ENCODE data around the gene ELAVL4.

ELAVL4 gene

DNA sequence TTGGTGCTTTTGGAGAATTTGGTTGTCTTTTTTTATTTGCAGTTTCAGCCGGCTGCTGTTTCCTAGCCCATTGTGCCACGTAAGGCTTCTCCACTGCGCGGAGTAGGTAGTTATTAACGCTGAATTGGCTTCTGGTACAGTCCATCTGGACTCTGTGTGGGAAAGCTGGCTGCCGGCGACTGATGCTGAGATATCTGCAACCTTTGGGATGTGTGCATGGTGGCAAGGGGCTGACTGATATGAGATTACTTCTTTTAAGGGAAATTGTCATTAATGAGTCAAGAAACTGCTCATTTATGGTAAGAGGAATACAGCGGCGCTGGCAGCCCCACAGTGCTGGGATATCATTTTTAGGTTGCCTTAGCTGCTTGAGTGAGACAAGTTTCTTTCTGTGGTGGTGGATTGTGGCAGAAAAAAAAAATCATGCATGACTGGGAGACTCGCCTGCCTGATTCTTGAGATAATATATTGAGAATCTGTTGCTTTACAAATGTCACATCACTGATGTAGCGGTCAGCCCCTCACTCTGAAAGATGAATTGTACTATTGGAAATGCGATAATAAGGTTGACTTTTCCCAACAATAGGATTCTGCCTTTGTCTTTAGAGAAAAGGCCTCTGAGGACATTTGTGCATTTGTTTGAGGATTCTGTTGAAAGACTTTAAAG, 2.5 kb upstream of the ELAVL4 start:
- Histone ChIP-seq H3K9me3 (ENCODE audit: insufficient read depth, low read depth, low read length) (no peaks in the 10 kb centered on the region), H3K9me2 (replicated peaks; ENCODE audit: low read depth, low read length) (no peaks in the 10 kb centered on the region), H4K20me1 (ENCODE audit: insufficient read depth, low read length, poor library complexity, severe bottlenecking) (no peaks in the 10 kb centered on the region), H3K9ac (ENCODE audit: low read depth, low read length, poor library complexity, severe bottlenecking) (no peak overlapping the region), H3F3A (ENCODE audit: low read depth) (no peaks in the 10 kb centered on the region), H3K27me3 (ENCODE audit: insufficient read depth, low read length, poor library complexity, severe bottlenecking) (no peaks in the 10 kb centered on the region), H3K4me2 (ENCODE audit: low read depth, low read length, poor library complexity, severe bottlenecking) (no peak overlapping the region), H3K36me3 (ENCODE audit: insufficient read depth, low read length) (no peaks in the 10 kb centered on the region), H3K79me2 (ENCODE audit: insufficient read depth, low read length) (no peaks in the 10 kb centered on the region), H3K4me3 (ENCODE audit: low read length, poor library complexity, severe bottlenecking) (no peak overlapping the region), H3K4me1 (ENCODE audit: insufficient read depth, low read length, poor library complexity, severe bottlenecking) (peaks cover 6% of the 10 kb centered on the region), H2AFZ (ENCODE audit: low read length) (no peak overlapping the region)
- TF ChIP-seq, protein P1, sequence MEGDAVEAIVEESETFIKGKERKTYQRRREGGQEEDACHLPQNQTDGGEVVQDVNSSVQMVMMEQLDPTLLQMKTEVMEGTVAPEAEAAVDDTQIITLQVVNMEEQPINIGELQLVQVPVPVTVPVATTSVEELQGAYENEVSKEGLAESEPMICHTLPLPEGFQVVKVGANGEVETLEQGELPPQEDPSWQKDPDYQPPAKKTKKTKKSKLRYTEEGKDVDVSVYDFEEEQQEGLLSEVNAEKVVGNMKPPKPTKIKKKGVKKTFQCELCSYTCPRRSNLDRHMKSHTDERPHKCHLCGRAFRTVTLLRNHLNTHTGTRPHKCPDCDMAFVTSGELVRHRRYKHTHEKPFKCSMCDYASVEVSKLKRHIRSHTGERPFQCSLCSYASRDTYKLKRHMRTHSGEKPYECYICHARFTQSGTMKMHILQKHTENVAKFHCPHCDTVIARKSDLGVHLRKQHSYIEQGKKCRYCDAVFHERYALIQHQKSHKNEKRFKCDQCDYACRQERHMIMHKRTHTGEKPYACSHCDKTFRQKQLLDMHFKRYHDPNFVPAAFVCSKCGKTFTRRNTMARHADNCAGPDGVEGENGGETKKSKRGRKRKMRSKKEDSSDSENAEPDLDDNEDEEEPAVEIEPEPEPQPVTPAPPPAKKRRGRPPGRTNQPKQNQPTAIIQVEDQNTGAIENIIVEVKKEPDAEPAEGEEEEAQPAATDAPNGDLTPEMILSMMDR (conservative IDR thresholded peaks at IDR 0.05; ENCODE audit: low read length), result no peak
- no peak for TF ChIP-seq EZH2phosphoT487 (IDR thresholded peaks at IDR 0.05; ENCODE audit: borderline replicate concordance)

DNA sequence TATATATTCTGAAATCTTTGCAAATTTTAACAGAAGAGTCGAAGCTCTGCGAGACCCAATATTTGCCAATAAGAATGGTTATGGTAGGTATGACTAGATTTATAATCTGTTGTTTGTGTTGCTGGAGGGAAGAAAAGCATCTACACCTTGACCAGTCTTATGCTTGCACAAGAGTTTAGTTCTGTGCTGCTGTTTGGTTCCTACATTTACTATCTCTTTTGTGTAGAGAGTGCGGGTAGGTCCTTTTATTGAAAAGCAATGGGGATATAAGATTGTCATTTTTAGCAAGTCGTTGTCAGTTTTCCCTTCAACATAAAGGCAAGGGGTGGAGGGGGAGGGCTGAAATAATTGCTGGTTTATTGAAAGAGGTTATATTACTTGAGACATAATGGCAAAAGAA, 396 bp downstream of the ELAVL4 start:
- Histone ChIP-seq H2AFZ (ENCODE audit: low read length) (peak overlapping the region; percentile 52; the same call in 1 of the 2 replicates), H3K79me2 (ENCODE audit: insufficient read depth, low read length) (no peaks in the 10 kb centered on the region), H3K9me3 (ENCODE audit: insufficient read depth, low read depth, low read length) (no peaks in the 10 kb centered on the region), H3F3A (ENCODE audit: low read depth) (no peaks in the 10 kb centered on the region), H3K4me2 (ENCODE audit: low read depth, low read length, poor library complexity, severe bottlenecking) (peak overlapping the region; percentile 74), H3K9ac (ENCODE audit: low read depth, low read length, poor library complexity, severe bottlenecking) (no peak overlapping the region), H3K4me1 (ENCODE audit: insufficient read depth, low read length, poor library complexity, severe bottlenecking) (peaks cover 6% of the 10 kb centered on the region), H3K9me2 (replicated peaks; ENCODE audit: low read depth, low read length) (no peaks in the 10 kb centered on the region), H3K36me3 (ENCODE audit: insufficient read depth, low read length) (no peaks in the 10 kb centered on the region), H3K27me3 (ENCODE audit: insufficient read depth, low read length, poor library complexity, severe bottlenecking) (no peaks in the 10 kb centered on the region), H4K20me1 (ENCODE audit: insufficient read depth, low read length, poor library complexity, severe bottlenecking) (no peaks in the 10 kb centered on the region), H3K4me3 (ENCODE audit: low read length, poor library complexity, severe bottlenecking) (no peak overlapping the region)
- no peak for TF ChIP-seq EZH2phosphoT487 (IDR thresholded peaks at IDR 0.05; ENCODE audit: borderline replicate concordance)
- TF ChIP-seq, protein P1 (conservative IDR thresholded peaks at IDR 0.05; ENCODE audit: low read length), result no peak

DNA sequence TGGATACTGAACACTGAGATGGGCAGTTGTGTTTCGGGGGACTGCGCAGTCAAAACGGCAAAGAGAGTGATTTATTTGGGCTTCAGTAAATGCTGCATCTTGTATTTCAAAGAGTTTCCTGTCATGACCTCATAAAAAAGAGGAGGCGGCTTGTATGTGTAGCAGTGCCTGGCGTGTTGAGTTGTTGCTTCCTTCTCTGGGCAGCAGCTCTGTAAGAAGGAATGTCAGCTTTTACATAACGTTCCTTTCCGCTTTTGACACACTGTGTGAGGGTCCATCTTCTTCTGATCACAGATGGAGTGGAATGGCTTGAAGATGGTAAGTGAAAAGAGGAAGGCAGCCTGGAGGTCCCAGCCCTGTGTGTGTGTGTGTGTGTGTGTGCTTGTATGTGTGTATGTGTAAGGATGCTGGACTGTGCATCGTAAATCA, 941 bp downstream of the ELAVL4 start:
- peaks cover 6% of the 10 kb centered on the region for H3K4me1 ChIP-seq (ENCODE audit: insufficient read depth, low read length, poor library complexity, severe bottlenecking)
- no peaks in the 10 kb centered on the region for H3F3A ChIP-seq (ENCODE audit: low read depth)
- no peaks in the 10 kb centered on the region for H3K9me3 ChIP-seq (ENCODE audit: insufficient read depth, low read depth, low read length)
- no peak overlapping the region for H3K9ac ChIP-seq (ENCODE audit: low read depth, low read length, poor library complexity, severe bottlenecking)
- no peaks in the 10 kb centered on the region for H3K79me2 ChIP-seq (ENCODE audit: insufficient read depth, low read length)
- H3K27me3 ChIP-seq (ENCODE audit: insufficient read depth, low read length, poor library complexity, severe bottlenecking), result no peaks in the 10 kb centered on the region
- no peak for TF ChIP-seq EZH2phosphoT487 (IDR thresholded peaks at IDR 0.05; ENCODE audit: borderline replicate concordance)
- TF ChIP-seq, protein P1 (conservative IDR thresholded peaks at IDR 0.05; ENCODE audit: low read length), result no peak
- H3K4me3 ChIP-seq (ENCODE audit: low read length, poor library complexity, severe bottlenecking), result peak overlapping the region; percentile 63
- no peaks in the 10 kb centered on the region for H3K9me2 ChIP-seq (replicated peaks; ENCODE audit: low read depth, low read length)
- H3K4me2 ChIP-seq (ENCODE audit: low read depth, low read length, poor library complexity, severe bottlenecking), result peak overlapping the region; percentile 74
- H2AFZ ChIP-seq (ENCODE audit: low read length), result peak overlapping the region; percentile 52
- H4K20me1 ChIP-seq (ENCODE audit: insufficient read depth, low read length, poor library complexity, severe bottlenecking), result no peaks in the 10 kb centered on the region
- no peaks in the 10 kb centered on the region for H3K36me3 ChIP-seq (ENCODE audit: insufficient read depth, low read length)
